ENCODE results near the gene RAB3GAP2.

The RAB3GAP2 gene

GRCh38 chr1:220157738-220158137, 114.5 kb downstream of the RAB3GAP2 start:
- no peak for TF ChIP-seq ZNF384 (IDR thresholded peaks at IDR 0.05)
- no peak for TF ChIP-seq CTBP1 (IDR thresholded peaks at IDR 0.05; ENCODE audit: borderline replicate concordance)
- no peak for TF ChIP-seq HDGF (IDR thresholded peaks at IDR 0.05; ENCODE audit: borderline replicate concordance)
- no peak for TF ChIP-seq SUZ12 (IDR thresholded peaks at IDR 0.05)
- no peak for TF ChIP-seq TARDBP (IDR thresholded peaks at IDR 0.05)
- no peak for TF ChIP-seq L3MBTL2 (conservative IDR thresholded peaks at IDR 0.05)
- TF ChIP-seq NFRKB (IDR thresholded peaks at IDR 0.05), result no peak
- no peak for TF ChIP-seq LEF1 (IDR thresholded peaks at IDR 0.05; ENCODE audit: borderline replicate concordance)
- TF ChIP-seq SP1 (IDR thresholded peaks at IDR 0.05), result no peak
- TF ChIP-seq ARNT (IDR thresholded peaks at IDR 0.05), result no peak
- DNase-seq (ENCODE audit: extremely low spot score), result no peak
- CTCF ChIA-PET, result interaction anchor here (0.6 kb wide), 1 partner anchor 61 kb away, joined by 5 read pairs; no protein-coding TSS in a partner anchor
- POLR2A ChIA-PET, result no interaction called here

DNA sequence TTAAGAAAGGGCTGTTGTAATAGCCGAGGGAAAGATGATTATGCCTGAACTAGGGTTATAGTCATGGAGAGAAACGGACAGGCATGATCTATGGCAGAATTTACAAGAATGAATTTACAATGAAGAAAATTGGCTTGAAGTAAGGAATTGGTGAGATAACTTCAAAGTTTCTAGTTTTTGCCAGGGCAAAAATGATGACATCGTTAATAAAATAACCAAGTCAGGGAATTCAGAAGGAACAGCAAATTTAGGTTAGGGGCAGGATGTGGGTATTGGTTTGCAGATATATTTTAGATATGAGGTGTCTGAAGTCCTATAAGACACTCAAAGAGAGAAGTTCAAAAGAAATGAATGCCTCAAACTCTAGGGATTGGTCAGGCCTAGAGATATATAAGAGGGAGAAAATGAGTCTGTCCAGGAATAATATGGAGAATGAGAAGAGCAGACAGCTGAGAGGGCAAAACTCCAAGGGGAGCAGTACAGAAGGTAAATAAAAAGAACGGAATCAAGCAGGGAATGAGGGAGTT, 115.6 kb downstream of the RAB3GAP2 start:
- DNase-seq (ENCODE audit: extremely low spot score), result no peak
- ChIA-PET CTCF (interaction anchor here (0.6 kb wide), 1 partner anchor 711 kb away, joined by 4 read pairs; no protein-coding TSS in a partner anchor), POLR2A (no interaction called here)
- no peak for TF ChIP-seq NFRKB (IDR thresholded peaks at IDR 0.05)
- no peak for TF ChIP-seq FOXK2 (IDR thresholded peaks at IDR 0.05)
- TF ChIP-seq, protein P1, sequence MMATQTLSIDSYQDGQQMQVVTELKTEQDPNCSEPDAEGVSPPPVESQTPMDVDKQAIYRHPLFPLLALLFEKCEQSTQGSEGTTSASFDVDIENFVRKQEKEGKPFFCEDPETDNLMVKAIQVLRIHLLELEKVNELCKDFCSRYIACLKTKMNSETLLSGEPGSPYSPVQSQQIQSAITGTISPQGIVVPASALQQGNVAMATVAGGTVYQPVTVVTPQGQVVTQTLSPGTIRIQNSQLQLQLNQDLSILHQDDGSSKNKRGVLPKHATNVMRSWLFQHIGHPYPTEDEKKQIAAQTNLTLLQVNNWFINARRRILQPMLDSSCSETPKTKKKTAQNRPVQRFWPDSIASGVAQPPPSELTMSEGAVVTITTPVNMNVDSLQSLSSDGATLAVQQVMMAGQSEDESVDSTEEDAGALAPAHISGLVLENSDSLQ (IDR thresholded peaks at IDR 0.05), result no peak
- TF ChIP-seq FOXM1 (IDR thresholded peaks at IDR 0.05; ENCODE audit: borderline replicate concordance), result no peak

GRCh38 chr1:220153147-220153546, 119.1 kb downstream of the RAB3GAP2 start:
- POLR2A ChIA-PET, result no interaction called here

GRCh38 chr1:220151454-220151853, 120.8 kb downstream of the RAB3GAP2 start:
- no peak for DNase-seq (ENCODE audit: extremely low spot score)
- ChIA-PET POLR2A (no interaction called here), CTCF (interaction anchor here (0.5 kb wide), 1 partner anchor 38 kb away, joined by 3 read pairs; no protein-coding TSS in a partner anchor)
- TF ChIP-seq LEF1 (IDR thresholded peaks at IDR 0.05; ENCODE audit: borderline replicate concordance), result no peak
- no peak for TF ChIP-seq ARNT (IDR thresholded peaks at IDR 0.05)
- no peak for TF ChIP-seq FOXM1 (IDR thresholded peaks at IDR 0.05; ENCODE audit: borderline replicate concordance)
- no peak for TF ChIP-seq BHLHE40 (IDR thresholded peaks at IDR 0.05; ENCODE audit: borderline replicate concordance)
- no peak for TF ChIP-seq CTBP1 (IDR thresholded peaks at IDR 0.05; ENCODE audit: borderline replicate concordance)
- no peak for TF ChIP-seq FOXA1 (IDR thresholded peaks at IDR 0.05)
- no peak for TF ChIP-seq ELF4 (IDR thresholded peaks at IDR 0.05)
- TF ChIP-seq NFRKB (IDR thresholded peaks at IDR 0.05), result no peak
- TF ChIP-seq SP1 (IDR thresholded peaks at IDR 0.05), result no peak
- TF ChIP-seq L3MBTL2 (conservative IDR thresholded peaks at IDR 0.05), result no peak
- TF ChIP-seq FOXK2 (IDR thresholded peaks at IDR 0.05), result no peak
- no peak for TF ChIP-seq HDGF (IDR thresholded peaks at IDR 0.05; ENCODE audit: borderline replicate concordance)
- TF ChIP-seq TARDBP (IDR thresholded peaks at IDR 0.05), result no peak
- TF ChIP-seq, protein P1 (IDR thresholded peaks at IDR 0.05), result no peak
- no peak for TF ChIP-seq ZNF384 (IDR thresholded peaks at IDR 0.05)
- TF ChIP-seq SUZ12 (IDR thresholded peaks at IDR 0.05), result no peak

More at GRCh38 chr1:220153147-220153546, 119.1 kb downstream of the RAB3GAP2 start:
- CTCF ChIA-PET, result no interaction called here
- no peak for TF ChIP-seq SUZ12 (IDR thresholded peaks at IDR 0.05)
- no peak for TF ChIP-seq FOXA1 (IDR thresholded peaks at IDR 0.05)
- TF ChIP-seq, protein P1 (IDR thresholded peaks at IDR 0.05), result no peak
- no peak for TF ChIP-seq L3MBTL2 (conservative IDR thresholded peaks at IDR 0.05)
- TF ChIP-seq CTBP1 (IDR thresholded peaks at IDR 0.05; ENCODE audit: borderline replicate concordance), result no peak
- TF ChIP-seq ELF4 (IDR thresholded peaks at IDR 0.05), result no peak
- TF ChIP-seq LEF1 (IDR thresholded peaks at IDR 0.05; ENCODE audit: borderline replicate concordance), result no peak
- TF ChIP-seq FOXM1 (IDR thresholded peaks at IDR 0.05; ENCODE audit: borderline replicate concordance), result no peak
- no peak for TF ChIP-seq HDGF (IDR thresholded peaks at IDR 0.05; ENCODE audit: borderline replicate concordance)
- TF ChIP-seq NFRKB (IDR thresholded peaks at IDR 0.05), result no peak
- TF ChIP-seq ZNF384 (IDR thresholded peaks at IDR 0.05), result no peak
- no peak for TF ChIP-seq FOXK2 (IDR thresholded peaks at IDR 0.05)
- no peak for TF ChIP-seq BHLHE40 (IDR thresholded peaks at IDR 0.05; ENCODE audit: borderline replicate concordance)
- TF ChIP-seq ARNT (IDR thresholded peaks at IDR 0.05), result no peak
- TF ChIP-seq TARDBP (IDR thresholded peaks at IDR 0.05), result no peak
- no peak for TF ChIP-seq SP1 (IDR thresholded peaks at IDR 0.05)
- no peak for DNase-seq (ENCODE audit: extremely low spot score)

GRCh38 chr1:220149742-220150141, 122.5 kb downstream of the RAB3GAP2 start:
- TF ChIP-seq FOXK2 (IDR thresholded peaks at IDR 0.05) (no peak), FOXA1 (IDR thresholded peaks at IDR 0.05) (no peak), LEF1 (IDR thresholded peaks at IDR 0.05; ENCODE audit: borderline replicate concordance) (no peak), ELF4 (IDR thresholded peaks at IDR 0.05) (no peak), CTBP1 (IDR thresholded peaks at IDR 0.05; ENCODE audit: borderline replicate concordance) (no peak), SUZ12 (IDR thresholded peaks at IDR 0.05) (no peak), ZNF384 (IDR thresholded peaks at IDR 0.05) (no peak), BHLHE40 (IDR thresholded peaks at IDR 0.05; ENCODE audit: borderline replicate concordance) (no peak), NFRKB (IDR thresholded peaks at IDR 0.05) (no peak), HDGF (IDR thresholded peaks at IDR 0.05; ENCODE audit: borderline replicate concordance) (no peak), ARNT (IDR thresholded peaks at IDR 0.05) (no peak), SP1 (IDR thresholded peaks at IDR 0.05) (no peak), L3MBTL2 (conservative IDR thresholded peaks at IDR 0.05) (no peak)
- TF ChIP-seq, protein P1 (IDR thresholded peaks at IDR 0.05), result no peak
- CTCF ChIA-PET, result no interaction called here
- POLR2A ChIA-PET, result no interaction called here
- no peak for DNase-seq (ENCODE audit: extremely low spot score)

All from HEK293T (cell line).